ENCODE results near the gene SEMA4D.
A peak's percentile ranks its signal among the peaks of the same experiment; 100 is the strongest.

SEMA4D gene

DNA sequence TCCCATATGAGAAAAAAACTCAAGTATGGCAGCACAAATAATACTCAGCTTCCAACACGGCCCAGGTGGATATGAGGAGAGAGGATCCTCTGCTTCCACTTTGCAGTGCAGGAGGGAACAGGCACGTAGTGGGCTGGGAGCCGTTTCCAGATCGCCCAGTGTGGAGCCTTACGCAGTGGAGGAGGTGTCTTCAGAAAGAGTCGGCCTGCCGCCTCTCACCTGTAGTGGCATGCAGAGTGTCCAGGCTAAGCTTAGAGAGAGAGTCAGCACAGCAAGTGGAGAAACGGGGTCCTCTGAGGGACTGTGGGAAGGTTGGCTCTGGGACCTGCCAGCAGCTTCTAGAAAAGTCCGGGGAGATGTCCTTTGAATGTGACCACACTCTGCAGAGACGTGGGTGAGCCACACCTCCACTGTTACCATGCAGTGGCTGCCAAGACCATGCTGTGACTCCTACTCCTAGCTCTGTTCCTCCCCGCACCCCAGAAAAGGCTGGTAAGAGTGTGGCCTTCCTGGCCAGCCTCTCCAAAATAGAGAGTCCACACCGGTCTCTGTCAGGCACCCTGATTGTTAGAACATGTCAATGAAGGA lies 3.5 kb upstream of the SEMA4D start:
- TF ChIP-seq GABPA (IDR thresholded peaks at IDR 0.05; ENCODE audit: low read depth) (no peak), REST (IDR thresholded peaks at IDR 0.05; ENCODE audit: insufficient replicate concordance, low read depth) (no peak)
- Histone ChIP-seq H3K4me3 (replicated peaks; ENCODE audit: insufficient read depth, low read length) (no peak overlapping the region), H3K27me3 (ENCODE audit: insufficient read depth, poor library complexity, severe bottlenecking) (no peaks in the 10 kb centered on the region), H3K27ac (replicated peaks) (no peak overlapping the region)
- no peak for DNase-seq (ENCODE audit: low read depth in 1 of 2, low spot score in 1 of 2)

DNA sequence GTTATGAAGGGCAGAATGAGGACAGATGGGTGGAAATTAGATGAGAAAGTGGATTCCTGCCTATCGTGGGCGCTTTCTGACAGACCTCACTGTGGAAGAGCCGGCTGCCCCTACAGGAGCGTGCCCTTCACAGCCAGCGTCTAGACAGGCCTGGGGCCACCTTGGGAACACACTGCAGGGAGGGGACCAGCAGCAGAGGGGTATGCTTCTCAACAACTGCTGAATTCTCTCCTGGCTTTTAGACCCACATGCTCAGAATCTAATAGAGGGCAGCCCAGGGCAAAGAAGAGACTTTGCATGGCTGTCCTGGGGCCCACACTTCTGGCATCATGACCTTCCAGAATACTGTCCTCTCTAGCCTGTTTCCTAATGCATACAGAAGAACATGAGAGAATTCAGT lies 2.1 kb upstream of the SEMA4D start:
- DNase-seq (ENCODE audit: low read depth in 1 of 2, low spot score in 1 of 2), result no peak
- no peak overlapping the region for H3K27ac ChIP-seq (replicated peaks)
- H3K27me3 ChIP-seq (ENCODE audit: insufficient read depth, poor library complexity, severe bottlenecking), result no peaks in the 10 kb centered on the region
- TF ChIP-seq SPI1 (IDR thresholded peaks at IDR 0.05; ENCODE audit: borderline replicate concordance, low read depth), result no peak
- TF ChIP-seq, protein P1, sequence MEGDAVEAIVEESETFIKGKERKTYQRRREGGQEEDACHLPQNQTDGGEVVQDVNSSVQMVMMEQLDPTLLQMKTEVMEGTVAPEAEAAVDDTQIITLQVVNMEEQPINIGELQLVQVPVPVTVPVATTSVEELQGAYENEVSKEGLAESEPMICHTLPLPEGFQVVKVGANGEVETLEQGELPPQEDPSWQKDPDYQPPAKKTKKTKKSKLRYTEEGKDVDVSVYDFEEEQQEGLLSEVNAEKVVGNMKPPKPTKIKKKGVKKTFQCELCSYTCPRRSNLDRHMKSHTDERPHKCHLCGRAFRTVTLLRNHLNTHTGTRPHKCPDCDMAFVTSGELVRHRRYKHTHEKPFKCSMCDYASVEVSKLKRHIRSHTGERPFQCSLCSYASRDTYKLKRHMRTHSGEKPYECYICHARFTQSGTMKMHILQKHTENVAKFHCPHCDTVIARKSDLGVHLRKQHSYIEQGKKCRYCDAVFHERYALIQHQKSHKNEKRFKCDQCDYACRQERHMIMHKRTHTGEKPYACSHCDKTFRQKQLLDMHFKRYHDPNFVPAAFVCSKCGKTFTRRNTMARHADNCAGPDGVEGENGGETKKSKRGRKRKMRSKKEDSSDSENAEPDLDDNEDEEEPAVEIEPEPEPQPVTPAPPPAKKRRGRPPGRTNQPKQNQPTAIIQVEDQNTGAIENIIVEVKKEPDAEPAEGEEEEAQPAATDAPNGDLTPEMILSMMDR (IDR thresholded peaks at IDR 0.05; ENCODE audit: insufficient read depth, low read length), result no peak
- no peak for TF ChIP-seq POLR2AphosphoS5 (IDR thresholded peaks at IDR 0.05; ENCODE audit: low read depth)
- no peak for TF ChIP-seq REST (IDR thresholded peaks at IDR 0.05; ENCODE audit: insufficient replicate concordance, low read depth)
- no peak for TF ChIP-seq GABPA (IDR thresholded peaks at IDR 0.05; ENCODE audit: low read depth)
- no peak overlapping the region for H3K4me3 ChIP-seq (replicated peaks; ENCODE audit: insufficient read depth, low read length)

DNA sequence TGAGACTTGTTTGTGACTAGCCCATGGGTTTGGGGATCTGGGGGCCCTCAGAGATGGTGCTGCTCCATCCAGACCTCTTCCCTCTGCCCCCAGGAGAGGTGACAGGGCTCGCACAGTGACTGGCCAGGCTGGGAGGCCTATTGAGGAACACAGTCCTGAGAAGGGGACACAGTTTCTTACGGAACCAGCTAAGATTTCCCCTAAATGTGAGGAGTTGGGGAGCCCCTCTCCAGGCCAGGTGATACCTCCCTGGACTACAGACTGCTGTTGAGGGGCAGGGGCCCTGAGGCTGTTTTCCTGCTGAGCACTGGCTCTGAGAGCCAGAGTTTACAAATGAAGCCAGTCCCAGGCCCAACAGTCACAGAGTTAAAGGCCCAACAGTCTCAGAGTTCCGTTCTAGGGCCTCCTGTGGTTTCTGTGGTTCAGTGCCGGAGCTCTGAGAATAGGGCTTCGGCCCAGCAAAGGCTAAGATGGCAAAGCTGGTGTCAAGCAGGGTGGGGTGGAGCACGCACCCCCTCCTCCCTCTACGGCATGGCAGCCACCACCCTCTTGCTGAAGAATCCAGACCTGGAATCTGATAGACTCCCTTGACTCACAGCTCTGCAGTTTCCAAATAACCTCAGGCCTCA lies 1.1 kb upstream of the SEMA4D start:
- Histone ChIP-seq H3K27ac (replicated peaks) (peak overlapping the region; percentile 77), H3K4me3 (replicated peaks; ENCODE audit: insufficient read depth, low read length) (no peak overlapping the region), H3K27me3 (ENCODE audit: insufficient read depth, poor library complexity, severe bottlenecking) (no peaks in the 10 kb centered on the region)
- TF ChIP-seq SPI1 (IDR thresholded peaks at IDR 0.05; ENCODE audit: borderline replicate concordance, low read depth), result no peak
- TF ChIP-seq, protein P1 (IDR thresholded peaks at IDR 0.05; ENCODE audit: insufficient read depth, low read length), result no peak
- TF ChIP-seq GABPA (IDR thresholded peaks at IDR 0.05; ENCODE audit: low read depth), result no peak
- TF ChIP-seq REST (IDR thresholded peaks at IDR 0.05; ENCODE audit: insufficient replicate concordance, low read depth), result no peak
- no peak for TF ChIP-seq POLR2AphosphoS5 (IDR thresholded peaks at IDR 0.05; ENCODE audit: low read depth)
- DNase-seq (ENCODE audit: low read depth in 1 of 2, low spot score in 1 of 2), result peak in 1 of 2 experiments; percentile 84

Data from HL-60 (cell line).